ENCODE data around the gene PLN.

GRCh38 chr6:118598324-118598723 lies 50.2 kb downstream of the PLN start:
- no peak for TF ChIP-seq TAF1 (IDR thresholded peaks at IDR 0.05; ENCODE audit: borderline replicate concordance, insufficient read depth, low read length)
- no peak for TF ChIP-seq REST (IDR thresholded peaks at IDR 0.05; ENCODE audit: insufficient read depth in 1 of 2, low read depth in 2 of 2, low read length in 2 of 2)
- TF ChIP-seq SIN3A (IDR thresholded peaks at IDR 0.05; ENCODE audit: borderline replicate concordance, insufficient read depth, low read length), result no peak
- TF ChIP-seq POLR2AphosphoS5 (IDR thresholded peaks at IDR 0.05; ENCODE audit: low read depth, low read length), result no peak
- no peak for TF ChIP-seq FOXP2 (optimal IDR thresholded peaks at IDR 0.05; ENCODE audit: borderline replicate concordance, extremely low read depth, extremely low read length, insufficient read depth)
